ENCODE results near the gene VSIG10. TPM values are rescaled to one million over a fixed set of nuclear protein-coding genes. Genes with fewer than 3 reads are reported as not detected.

The VSIG10 gene
- total and polyA plus RNA-seq, 5 donors from 2014 or later, result 0.64 to 3.1 (median 1.8) TPM

Other genes starting within 250 kb of the VSIG10 start
- 0.20 TPM for gene KSR2, start 135.0 kb downstream of the VSIG10 start, total RNA-seq
- not detected for gene KSR2, start 135.0 kb downstream of the VSIG10 start, polyA plus RNA-seq
- 12.0 TPM for gene RFC5, start 87.3 kb downstream of the VSIG10 start, total RNA-seq
- gene RFC5, start 87.3 kb downstream of the VSIG10 start, polyA plus RNA-seq, result 10 to 100 TPM; 19.2 to 21.1 (median 20.1) TPM
- 30.8 TPM for gene WSB2, start 42.8 kb downstream of the VSIG10 start, total RNA-seq
- gene WSB2, start 42.8 kb downstream of the VSIG10 start, polyA plus RNA-seq, result 10 to 100 TPM; 16.0 to 26.2 (median 22.2) TPM
- 75.2 TPM for gene PEBP1, start 32.1 kb upstream of the VSIG10 start, total RNA-seq
- gene PEBP1, start 32.1 kb upstream of the VSIG10 start, polyA plus RNA-seq, result 100 to 1,000 TPM; 259 to 359 (median 325) TPM

Measured in CD4-positive, CD25-positive, alpha-beta regulatory T cell (primary cell).